Retina (tissue), 1 donor: Measurements from ENCODE around the gene RSF1.
A peak's percentile ranks its signal among the peaks of the same experiment; 100 is the strongest.
"Not testable (repeated sequence)": the region's sequence is repeated elsewhere in the genome, so short reads cannot be mapped to it uniquely, and the experiment has no call there.

Source experiments
- DNase-seq: peaks from one replicate; pipeline ENCODE4 v3.0.0-alpha.2; 2016

RSF1 gene

DNA sequence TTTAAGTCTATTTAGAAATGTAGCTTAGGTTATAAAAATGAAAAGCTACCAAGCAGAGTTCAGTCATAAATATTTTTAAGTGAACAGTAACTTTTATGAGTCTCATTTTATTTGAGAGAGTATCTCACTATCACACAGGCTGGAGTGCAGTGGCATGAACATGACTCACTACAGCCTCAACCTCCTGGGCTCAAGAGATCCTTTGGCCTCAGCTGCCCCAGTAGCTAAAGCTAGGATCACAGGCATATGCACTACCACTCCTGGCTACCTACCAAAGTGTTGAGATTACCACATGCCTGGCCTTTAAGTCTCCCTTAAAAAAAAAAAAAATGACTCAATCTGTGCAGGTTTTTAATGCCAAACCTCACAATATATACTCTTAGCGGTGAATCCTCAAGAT, 148.3 kb downstream of the RSF1 start:
- DNase-seq, result no peak

- no peak for DNase-seq
Measured at GRCh38 chr11:77669848-77670511, 150.5 kb downstream of the RSF1 start.

GRCh38 chr11:77668760-77669159, 151.8 kb downstream of the RSF1 start:
- DNase-seq, result no peak

DNA sequence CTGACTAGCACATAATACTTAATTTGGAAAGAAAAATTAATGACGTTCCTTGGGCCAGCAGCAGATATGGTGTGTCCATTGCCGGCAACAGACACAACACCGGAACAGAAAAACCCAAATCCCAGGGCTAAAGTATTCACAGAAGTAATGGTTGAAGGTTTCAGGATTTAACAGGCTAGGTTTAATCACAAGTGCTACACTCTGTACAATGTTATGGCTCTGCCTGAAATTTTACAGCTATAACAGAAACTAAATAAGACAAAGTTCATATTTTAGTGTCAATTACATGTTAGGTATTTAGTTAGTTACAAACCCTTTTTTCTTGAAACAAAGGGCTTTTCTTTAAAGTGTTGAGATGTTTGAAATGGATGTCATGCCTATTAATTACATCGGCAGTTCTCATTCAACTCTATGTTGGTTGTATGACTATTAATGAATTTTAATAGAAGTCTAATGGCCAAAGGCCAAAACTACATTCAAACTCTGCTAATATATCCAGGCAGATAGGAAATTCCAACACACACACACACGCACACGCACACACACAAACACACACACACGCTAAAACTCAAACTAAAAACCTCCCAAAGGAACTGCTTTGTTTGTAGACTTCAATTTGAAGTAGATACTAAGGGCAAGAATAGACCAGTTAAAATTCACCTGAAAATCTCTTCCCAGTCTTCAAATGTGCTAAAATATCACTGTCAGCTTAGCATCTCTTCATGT, 155.1 kb downstream of the RSF1 start:
- DNase-seq, result no peak

DNA sequence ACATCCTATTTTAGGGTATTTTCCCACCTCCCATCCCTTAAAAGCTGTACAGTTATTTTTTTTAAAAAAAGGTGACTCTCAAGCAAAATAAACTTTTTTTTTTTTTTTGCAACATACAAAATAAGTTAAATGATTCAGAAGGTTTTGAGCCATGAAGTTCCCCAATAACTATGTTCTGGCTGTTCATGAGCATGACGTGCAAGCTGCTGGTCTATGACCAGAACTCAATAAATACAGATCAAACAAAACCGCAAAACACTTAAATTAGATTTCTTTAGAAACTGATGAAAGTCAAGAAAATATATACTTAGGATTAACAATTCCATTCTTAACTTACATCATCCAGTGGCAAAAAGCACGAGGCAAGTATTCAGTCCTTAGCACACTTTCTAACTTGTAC, 158.9 kb downstream of the RSF1 start:
- no peak for DNase-seq

DNA sequence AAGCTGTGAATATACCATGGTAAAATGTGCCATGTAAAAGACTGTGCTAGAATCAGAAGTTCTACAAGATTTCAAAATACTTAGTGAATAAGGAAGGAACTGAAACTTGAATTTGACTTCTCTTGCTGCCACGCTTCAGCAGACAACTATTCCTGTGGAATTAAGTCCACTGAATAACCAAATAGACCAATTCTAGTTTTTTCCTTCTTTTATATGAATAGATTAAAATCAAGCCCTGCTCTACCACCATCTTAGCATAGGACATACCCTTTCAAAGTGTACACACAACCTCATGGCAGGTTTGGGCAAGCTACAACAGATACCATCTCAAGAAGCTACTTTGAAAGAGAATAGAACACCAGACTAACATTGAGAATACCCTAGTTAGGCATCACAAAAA, 159.6 kb downstream of the RSF1 start:
- DNase-seq, result no peak

- DNase-seq, result no peak
Measured at GRCh38 chr11:77658213-77659013, 162.1 kb downstream of the RSF1 start.

DNA sequence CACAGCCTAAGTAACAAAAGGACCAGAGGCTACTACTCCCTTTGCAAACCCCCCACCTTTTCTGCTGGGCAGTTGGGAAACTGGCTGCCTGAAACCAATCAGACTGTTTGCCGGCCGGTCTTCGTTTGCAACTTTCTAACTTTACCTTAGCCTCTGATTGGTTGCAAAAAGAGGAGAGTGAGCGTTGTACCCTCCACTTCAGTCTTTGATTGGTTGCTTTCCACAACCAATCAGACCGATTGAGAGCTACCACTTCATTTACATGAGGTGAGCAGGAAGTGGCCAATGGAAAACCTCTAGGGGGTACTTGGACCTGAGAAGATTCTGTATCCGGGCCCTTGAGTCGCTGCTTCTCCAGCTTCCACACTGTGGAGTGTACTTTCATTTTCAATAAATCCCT, 164.2 kb downstream of the RSF1 start:
- no peak for DNase-seq

DNA sequence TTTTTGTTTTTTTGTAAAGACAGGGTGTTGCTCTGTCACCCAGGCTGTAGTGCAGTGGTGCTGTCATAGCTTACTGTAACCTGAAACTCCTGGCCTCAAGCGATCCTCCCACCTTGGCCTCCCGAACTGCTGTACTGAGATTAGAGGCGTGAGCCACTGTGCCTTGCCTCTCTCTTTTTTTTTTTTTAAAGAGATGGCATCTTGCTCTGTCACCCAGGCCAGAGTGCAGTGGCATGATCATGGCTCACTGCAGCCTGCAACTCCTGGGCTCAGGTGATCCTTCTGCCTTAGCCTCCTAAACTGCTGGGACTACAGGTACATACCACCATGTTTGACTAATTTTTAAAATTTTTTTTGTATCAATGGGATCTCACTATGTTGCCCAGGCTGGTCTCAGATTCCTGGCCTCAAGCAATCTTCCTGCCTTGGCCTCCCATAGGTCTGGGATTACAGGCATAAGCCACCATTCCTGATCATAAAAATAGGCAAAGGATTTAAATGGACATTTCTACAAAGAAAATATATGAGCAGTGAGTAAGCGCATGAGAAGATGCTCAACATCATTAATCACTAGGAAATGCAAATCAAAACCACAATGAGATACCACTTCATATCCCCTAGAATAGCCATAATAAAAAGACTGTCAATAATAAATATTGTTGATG, 165.6 kb downstream of the RSF1 start:
- DNase-seq, result no peak

DNA sequence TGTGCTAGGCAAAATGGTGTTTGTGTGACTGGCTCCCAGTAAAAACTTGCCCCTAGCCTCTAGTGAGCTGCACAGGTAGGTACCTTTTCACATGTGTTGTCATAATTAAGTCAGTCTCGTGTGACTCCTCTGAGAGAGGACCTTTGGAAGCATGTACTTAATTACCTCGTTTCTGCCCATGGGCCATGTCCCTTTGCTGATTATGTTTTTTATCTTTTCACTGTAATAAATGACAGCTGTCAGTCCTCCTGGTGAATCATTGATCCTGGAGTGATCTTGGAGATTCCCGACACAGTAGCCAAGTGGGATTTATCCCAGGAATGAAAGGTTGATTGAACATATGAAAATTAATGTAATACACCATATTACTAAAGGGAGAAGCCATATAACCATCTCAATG, 170.4 kb downstream of the RSF1 start:
- no peak for DNase-seq

- DNase-seq, result peak; percentile 16
Measured at GRCh38 chr11:77647654-77648305, 172.7 kb downstream of the RSF1 start.

DNA sequence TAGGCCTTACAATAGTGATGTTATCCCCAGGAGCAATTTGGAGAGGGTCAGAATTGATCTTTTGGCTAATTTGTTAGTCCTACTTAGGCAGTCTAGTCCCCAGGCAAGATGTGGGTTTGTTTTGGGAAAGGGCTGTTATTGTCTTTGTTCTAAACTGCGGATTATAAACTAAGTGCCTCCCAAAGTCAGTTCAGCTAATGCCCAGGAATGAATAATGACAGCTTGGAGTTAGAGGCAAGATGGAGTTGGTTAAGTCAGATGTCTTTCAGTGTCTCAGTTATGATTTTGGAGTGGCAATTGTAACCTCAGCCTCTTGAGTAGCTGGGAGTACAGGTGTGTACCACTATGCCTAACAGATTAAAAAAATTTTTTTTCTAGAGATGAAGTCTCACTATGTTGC, 175.6 kb downstream of the RSF1 start:
- DNase-seq, result no peak

- no peak for DNase-seq
Measured at GRCh38 chr11:77642228-77642627, 178.3 kb downstream of the RSF1 start.

GRCh38 chr11:77637345-77638165, 183.0 kb downstream of the RSF1 start, which contains the start of gene CLNS1A:
Gene CLNS1A (minus strand): TSS chr11:77637794. CDS start chr11:77637714, 80 bp downstream.
- peak; percentile 96 for DNase-seq

DNA sequence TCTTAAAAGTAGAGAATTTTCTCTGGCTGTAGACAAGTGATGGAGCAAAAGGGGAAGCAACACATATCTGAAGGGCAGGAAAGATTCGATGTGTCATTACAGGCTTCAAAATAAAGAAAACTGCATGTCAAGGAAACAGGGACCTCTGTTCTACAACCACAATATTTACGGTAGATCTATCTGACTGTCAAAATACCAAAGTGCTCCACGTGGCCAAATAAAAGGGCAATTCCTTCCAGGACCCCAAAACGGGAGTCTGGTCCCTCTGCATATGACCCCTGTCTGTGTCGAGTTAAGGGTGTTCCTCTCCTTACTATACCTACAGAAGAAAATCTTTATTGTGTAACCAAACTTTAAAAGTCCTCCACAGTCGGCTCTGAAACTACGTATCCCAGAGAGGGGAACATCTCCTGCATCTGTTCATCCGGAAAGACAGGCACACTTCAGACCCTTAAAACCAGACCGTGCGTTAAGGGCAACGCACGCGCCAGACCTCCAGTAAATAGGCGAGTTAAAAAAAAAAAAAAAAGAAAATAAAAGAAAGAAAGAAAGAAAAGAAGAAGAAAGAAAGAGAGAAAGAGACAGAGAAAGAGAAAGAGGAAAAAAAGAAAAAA, 183.7 kb downstream of the RSF1 start:
- DNase-seq, result no peak

GRCh38 chr11:77633926-77634325, 186.6 kb downstream of the RSF1 start:
- DNase-seq, result not testable (repeated sequence)

DNA sequence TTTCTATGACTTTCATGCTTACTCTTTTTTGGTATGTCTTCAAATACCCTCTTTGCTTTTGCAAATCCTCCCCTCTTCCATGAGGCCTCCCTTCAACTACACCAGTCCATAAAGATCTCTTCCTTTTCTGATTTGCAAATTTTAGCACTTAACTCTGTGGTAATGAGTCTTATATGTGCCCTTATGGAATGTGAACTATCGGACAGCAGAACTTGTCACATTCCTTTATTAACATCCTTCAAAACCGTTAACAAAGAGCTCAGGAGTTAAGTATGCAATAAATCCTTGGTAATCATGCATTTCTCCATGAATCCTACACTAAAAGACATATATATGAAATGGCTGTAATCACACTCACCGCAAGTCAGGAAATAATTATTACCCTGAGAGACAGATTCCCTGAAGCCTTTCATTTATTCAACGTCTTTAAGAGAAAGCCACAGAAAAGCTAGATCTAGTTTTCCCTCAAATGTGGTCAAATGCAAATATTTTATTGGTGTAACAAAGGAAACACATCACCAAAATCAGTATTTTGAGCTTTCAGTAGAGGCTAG, 190.3 kb downstream of the RSF1 start:
- no peak for DNase-seq

GRCh38 chr11:77619576-77620198, 200.8 kb downstream of the RSF1 start:
- peak; percentile 32 for DNase-seq

DNA sequence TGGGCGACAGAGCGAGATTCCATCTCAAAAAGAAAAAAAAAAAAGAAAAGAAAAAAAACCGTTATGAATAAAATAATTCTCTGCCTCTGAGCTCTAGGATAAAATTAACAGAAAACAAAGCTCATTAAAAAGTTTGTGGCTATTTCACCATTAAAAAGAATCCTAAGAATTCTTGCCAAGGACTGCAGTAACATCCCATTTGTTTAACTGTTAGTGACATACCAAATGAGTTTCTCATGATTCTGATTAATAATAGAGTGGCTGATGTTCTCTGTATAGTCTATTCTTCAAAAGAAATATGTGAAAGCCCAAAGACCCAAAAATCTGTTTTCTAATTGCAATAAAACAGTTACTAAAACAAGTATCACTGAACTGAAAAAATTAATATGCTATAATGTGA, 202.6 kb downstream of the RSF1 start:
- no peak for DNase-seq

GRCh38 chr11:77611921-77612320, 208.6 kb downstream of the RSF1 start:
- no peak for DNase-seq
